ENCODE data around the gene RALB.

DNA sequence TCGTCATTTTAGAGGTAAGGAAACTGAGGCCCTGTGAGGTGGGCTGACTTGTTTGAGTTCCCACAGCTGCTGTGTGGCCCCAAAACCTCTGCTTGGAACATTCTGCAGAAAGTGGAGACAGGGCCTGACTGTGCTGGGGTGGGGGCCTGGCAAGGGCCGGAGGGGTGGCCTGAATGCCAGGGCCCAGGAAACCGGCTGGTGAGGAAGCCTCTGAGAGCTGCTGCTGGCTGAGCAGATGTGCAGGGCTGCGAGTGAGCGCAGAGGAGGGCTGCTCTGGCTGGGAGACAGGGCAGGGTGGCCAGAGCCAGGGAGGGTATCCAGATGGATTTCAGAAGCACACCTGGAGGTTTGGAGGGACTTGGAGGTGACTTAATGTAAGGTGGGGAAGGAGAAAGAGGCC is 63.4 kb downstream of the RALB start:
- TF ChIP-seq POLR2A (IDR thresholded peaks at IDR 0.05) = no peak
- no peak for TF ChIP-seq EP300 (IDR thresholded peaks at IDR 0.05; ENCODE audit: low read depth)
- TF ChIP-seq POLR2AphosphoS5 (IDR thresholded peaks at IDR 0.05) = no peak

Data from transverse colon (tissue), 3 donors.